KOPT-K1 (cell line): ENCODE results near the gene EFNA3.

Experiments used
- H3K27ac ChIP-seq: fragments of 200-600 bp; sonication (generic); 2 replicates; pipeline ENCODE4 v1.5.1; 2016; ENCODE audit warnings: antibody characterized with exemption, mild to moderate bottlenecking, low read depth, low read length; ENCODE audit not compliant: poor library complexity, severe bottlenecking
- H3K36me3 ChIP-seq: fragments of 200-600 bp; sonication (generic); 2 replicates; pipeline ENCODE4 v1.5.1; 2017; ENCODE audit warnings: antibody characterized with exemption, mild to moderate bottlenecking, low read length, moderate library complexity; ENCODE audit not compliant: insufficient read depth
- H3K9me3 ChIP-seq: fragments of 200-600 bp; sonication (generic); 2 replicates; pipeline ENCODE4 v1.5.1; 2017; ENCODE audit warnings: antibody characterized with exemption, low read length, mild to moderate bottlenecking; ENCODE audit not compliant: insufficient read depth, poor library complexity, severe bottlenecking

Gene EFNA3

GRCh38 chr1:155057788-155058211 is 20.8 kb upstream of the EFNA3 start:
- no peak overlapping the region for H3K27ac ChIP-seq
- no peaks in the 10 kb centered on the region for H3K36me3 ChIP-seq
- no peaks in the 10 kb centered on the region for H3K9me3 ChIP-seq

GRCh38 chr1:155060736-155061135 is 17.9 kb upstream of the EFNA3 start:
- no peak overlapping the region for H3K27ac ChIP-seq
- no peaks in the 10 kb centered on the region for H3K9me3 ChIP-seq
- H3K36me3 ChIP-seq: no peaks in the 10 kb centered on the region

- Histone ChIP-seq H3K27ac (no peak overlapping the region), H3K36me3 (no peaks in the 10 kb centered on the region), H3K9me3 (no peaks in the 10 kb centered on the region)
Measured at GRCh38 chr1:155061381-155062150, 17.1 kb upstream of the EFNA3 start.

GRCh38 chr1:155062151-155062686 is 16.4 kb upstream of the EFNA3 start:
- Histone ChIP-seq H3K9me3 (no peaks in the 10 kb centered on the region), H3K27ac (no peak overlapping the region), H3K36me3 (no peaks in the 10 kb centered on the region)

- no peaks in the 10 kb centered on the region for H3K9me3 ChIP-seq
- H3K27ac ChIP-seq: no peak overlapping the region
- no peaks in the 10 kb centered on the region for H3K36me3 ChIP-seq
Measured at GRCh38 chr1:155062702-155063411, 15.8 kb upstream of the EFNA3 start.

- no peaks in the 10 kb centered on the region for H3K9me3 ChIP-seq
- H3K36me3 ChIP-seq: no peaks in the 10 kb centered on the region
- H3K27ac ChIP-seq: peak within 1 kb of the TSS; percentile 36
Measured at GRCh38 chr1:155063550-155064110, 15.0 kb upstream of the EFNA3 start, which contains the start of gene EFNA4. Gene EFNA4 (plus strand): TSS chr1:155063740. CDS start chr1:155063824, 84 bp downstream.

- H3K27ac ChIP-seq: peak overlapping the region; percentile 36
- no peaks in the 10 kb centered on the region for H3K9me3 ChIP-seq
- H3K36me3 ChIP-seq: no peaks in the 10 kb centered on the region
Measured at GRCh38 chr1:155064111-155064831, 14.4 kb upstream of the EFNA3 start.

- no peaks in the 10 kb centered on the region for H3K36me3 ChIP-seq
- H3K27ac ChIP-seq: no peak overlapping the region
- H3K9me3 ChIP-seq: no peaks in the 10 kb centered on the region
Measured at GRCh38 chr1:155064832-155065429, 13.7 kb upstream of the EFNA3 start.

GRCh38 chr1:155066777-155067176 is 11.9 kb upstream of the EFNA3 start:
- no peaks in the 10 kb centered on the region for H3K9me3 ChIP-seq
- no peaks in the 10 kb centered on the region for H3K36me3 ChIP-seq
- H3K27ac ChIP-seq: no peak overlapping the region

GRCh38 chr1:155068599-155068998 is 10.0 kb upstream of the EFNA3 start:
- Histone ChIP-seq H3K36me3 (no peaks in the 10 kb centered on the region), H3K9me3 (no peaks in the 10 kb centered on the region), H3K27ac (no peak overlapping the region)

- Histone ChIP-seq H3K27ac (no peak overlapping the region), H3K9me3 (no peaks in the 10 kb centered on the region), H3K36me3 (no peaks in the 10 kb centered on the region)
Measured at GRCh38 chr1:155069551-155070157, 9.0 kb upstream of the EFNA3 start.

GRCh38 chr1:155070158-155070621 is 8.4 kb upstream of the EFNA3 start:
- no peaks in the 10 kb centered on the region for H3K36me3 ChIP-seq
- H3K9me3 ChIP-seq: no peaks in the 10 kb centered on the region
- H3K27ac ChIP-seq: no peak overlapping the region

GRCh38 chr1:155070721-155071569 is 7.7 kb upstream of the EFNA3 start:
- no peak overlapping the region for H3K27ac ChIP-seq
- H3K9me3 ChIP-seq: no peaks in the 10 kb centered on the region
- no peaks in the 10 kb centered on the region for H3K36me3 ChIP-seq
